ENCODE results near the gene C6orf132.
A peak's percentile ranks its signal among the peaks of the same experiment; 100 is the strongest.

The C6orf132 gene

DNA sequence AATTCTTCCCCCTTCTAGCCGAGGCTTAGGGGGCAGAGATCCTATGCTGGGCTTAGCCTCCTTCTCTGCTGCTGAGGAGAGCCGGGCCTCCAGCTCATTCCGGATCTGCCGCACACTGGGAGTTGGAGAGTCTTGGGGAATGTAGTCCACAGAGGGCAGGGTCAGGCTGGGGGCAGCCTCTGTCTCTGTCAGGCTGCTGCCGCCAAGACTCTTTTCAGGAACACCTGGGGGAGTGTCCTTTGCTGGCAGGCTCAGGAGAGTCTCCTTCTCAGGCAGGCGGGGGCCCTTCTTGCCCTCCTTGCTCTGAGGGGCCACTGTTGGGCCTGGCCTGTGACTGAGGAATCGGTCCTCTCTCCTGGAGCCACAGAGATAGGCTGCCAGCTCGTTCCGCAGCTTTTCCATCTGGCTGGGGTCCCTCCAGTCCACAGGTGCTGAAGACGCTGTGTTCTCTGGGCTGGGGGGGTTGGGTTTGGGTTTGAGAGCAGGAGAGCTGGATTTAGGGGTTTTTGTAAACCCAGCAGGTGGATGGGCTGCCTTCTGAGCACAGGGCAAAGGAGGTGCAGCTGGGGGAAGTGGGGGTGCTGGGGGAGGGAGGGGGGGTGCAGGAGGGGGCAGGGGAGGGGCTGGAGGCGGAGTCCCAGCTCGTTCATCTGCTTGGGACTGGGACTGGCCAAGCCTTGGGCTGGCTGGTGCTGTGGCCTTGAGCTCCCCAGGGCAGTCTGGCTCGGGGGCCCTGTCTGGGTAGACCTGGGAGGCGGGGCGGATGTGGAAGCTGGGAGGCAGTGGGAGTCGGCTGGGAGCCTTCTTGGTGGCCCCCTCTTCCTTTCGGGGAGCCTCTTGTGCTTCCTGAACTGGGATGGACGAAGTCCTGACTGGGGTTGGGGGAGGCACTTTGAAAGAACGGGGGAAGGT lies 36.1 kb downstream of the C6orf132 start:
- no peak for TF ChIP-seq CTCF (IDR thresholded peaks at IDR 0.05; ENCODE audit: low read depth, low read length)
- no peak for DNase-seq (ENCODE audit: low read depth in 2 of 2)
- no peak overlapping the region for H3K4me3 ChIP-seq (replicated peaks in 1 of 2; ENCODE audit: low read depth in 2 of 2, low read length in 2 of 2)

- TF ChIP-seq CTCF (IDR thresholded peaks at IDR 0.05; ENCODE audit: low read depth, low read length), result no peak
- no peak overlapping the region for H3K4me3 ChIP-seq (replicated peaks in 1 of 2; ENCODE audit: low read depth in 2 of 2, low read length in 2 of 2)
- DNase-seq (ENCODE audit: low read depth in 2 of 2), result no peak
Observed at GRCh38 chr6:42105709-42106108, 36.7 kb downstream of the C6orf132 start.

DNA sequence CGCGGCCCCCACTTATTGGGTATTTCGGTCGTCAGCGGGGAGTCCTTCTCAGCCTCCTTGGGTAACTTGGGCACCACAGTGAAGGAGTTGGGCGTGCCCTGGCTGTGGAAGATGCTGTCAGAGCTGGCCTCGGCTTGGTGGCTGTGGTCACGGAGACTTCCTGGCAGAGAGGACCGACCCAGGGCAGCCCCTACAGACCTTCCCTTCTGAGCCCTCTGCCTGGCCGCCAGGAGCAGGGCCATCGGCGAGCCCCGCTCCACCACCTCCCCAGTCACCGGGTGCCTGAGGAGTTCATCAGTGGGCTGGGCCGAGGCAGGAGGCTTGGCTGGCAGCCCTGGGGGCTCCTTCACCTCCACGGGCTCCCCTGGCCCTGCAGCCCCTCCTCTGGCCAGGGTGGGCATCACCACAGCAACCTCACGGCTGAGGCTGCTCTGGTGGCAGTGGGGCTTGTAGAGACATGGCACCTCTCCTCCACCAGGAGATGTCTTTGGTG lies 37.2 kb downstream of the C6orf132 start:
- H3K4me3 ChIP-seq (replicated peaks in 1 of 2; ENCODE audit: low read depth in 2 of 2, low read length in 2 of 2), result no peak overlapping the region
- no peak for TF ChIP-seq CTCF (IDR thresholded peaks at IDR 0.05; ENCODE audit: low read depth, low read length)

DNA sequence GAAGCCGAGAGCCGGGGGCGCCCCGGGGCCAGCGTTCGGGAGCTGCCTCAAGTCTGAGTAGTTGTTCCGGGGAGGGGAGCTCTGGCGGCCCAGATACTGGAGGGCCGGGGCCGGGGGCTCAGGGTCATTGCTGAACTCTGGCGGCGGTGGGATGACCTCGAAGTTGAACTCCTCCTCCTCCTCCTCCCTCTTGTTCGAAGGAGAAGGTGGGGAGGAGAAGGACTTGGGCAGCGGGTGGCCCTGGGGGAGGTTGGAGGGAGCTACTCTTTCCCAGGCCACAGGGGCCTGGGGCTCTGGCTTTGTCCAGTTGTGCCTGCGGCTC lies 37.7 kb downstream of the C6orf132 start:
- no peak for TF ChIP-seq CTCF (IDR thresholded peaks at IDR 0.05; ENCODE audit: low read depth, low read length)
- no peak for DNase-seq (ENCODE audit: low read depth in 2 of 2)
- H3K4me3 ChIP-seq (replicated peaks in 1 of 2; ENCODE audit: low read depth in 2 of 2, low read length in 2 of 2), result no peak overlapping the region

More for the DNA sequence above, 37.2 kb downstream of the C6orf132 start:
- no peak for DNase-seq (ENCODE audit: low read depth in 2 of 2)

GRCh38 chr6:42104095-42104803 lies 38.2 kb downstream of the C6orf132 start:
- peak; percentile 66 to 82 for DNase-seq (ENCODE audit: low read depth in 2 of 2)
- TF ChIP-seq CTCF (IDR thresholded peaks at IDR 0.05; ENCODE audit: low read depth, low read length), result peak; percentile 73
- peak overlapping the region in 1 of 2 donors; percentile 10 for H3K4me3 ChIP-seq (replicated peaks in 1 of 2; ENCODE audit: low read depth in 2 of 2, low read length in 2 of 2)

DNA sequence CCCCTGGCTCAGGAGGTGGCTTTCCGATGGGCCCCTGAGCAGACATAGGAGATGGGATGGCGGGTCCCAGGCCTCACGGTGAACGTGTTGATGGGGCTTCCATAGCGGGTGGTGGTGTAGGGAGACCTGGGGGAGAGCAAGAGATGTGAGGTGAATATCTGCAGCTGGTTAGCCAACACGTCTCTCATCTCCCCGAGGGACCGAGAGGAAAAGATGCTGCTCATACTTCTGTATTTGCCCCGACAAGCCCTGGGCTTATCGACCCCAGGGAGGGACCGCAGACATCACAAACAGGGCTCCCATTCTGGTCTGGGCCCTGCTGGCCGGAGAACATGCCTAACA lies 38.7 kb downstream of the C6orf132 start:
- no peak for DNase-seq (ENCODE audit: low read depth in 2 of 2)
- no peak overlapping the region for H3K4me3 ChIP-seq (replicated peaks in 1 of 2; ENCODE audit: low read depth in 2 of 2, low read length in 2 of 2)
- TF ChIP-seq CTCF (IDR thresholded peaks at IDR 0.05; ENCODE audit: low read depth, low read length), result no peak

Data from cardiac fibroblast (primary cell).